ENCODE measurements around the gene JUND.

- TF ChIP-seq, protein P1, sequence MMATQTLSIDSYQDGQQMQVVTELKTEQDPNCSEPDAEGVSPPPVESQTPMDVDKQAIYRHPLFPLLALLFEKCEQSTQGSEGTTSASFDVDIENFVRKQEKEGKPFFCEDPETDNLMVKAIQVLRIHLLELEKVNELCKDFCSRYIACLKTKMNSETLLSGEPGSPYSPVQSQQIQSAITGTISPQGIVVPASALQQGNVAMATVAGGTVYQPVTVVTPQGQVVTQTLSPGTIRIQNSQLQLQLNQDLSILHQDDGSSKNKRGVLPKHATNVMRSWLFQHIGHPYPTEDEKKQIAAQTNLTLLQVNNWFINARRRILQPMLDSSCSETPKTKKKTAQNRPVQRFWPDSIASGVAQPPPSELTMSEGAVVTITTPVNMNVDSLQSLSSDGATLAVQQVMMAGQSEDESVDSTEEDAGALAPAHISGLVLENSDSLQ (IDR thresholded peaks at IDR 0.05), result no peak
- TF ChIP-seq FOXM1 (IDR thresholded peaks at IDR 0.05; ENCODE audit: borderline replicate concordance), result no peak
- no peak for TF ChIP-seq SP1 (IDR thresholded peaks at IDR 0.05)
- no peak for TF ChIP-seq NFRKB (IDR thresholded peaks at IDR 0.05)
- no peak for TF ChIP-seq CTBP1 (IDR thresholded peaks at IDR 0.05; ENCODE audit: borderline replicate concordance)
- no peak for TF ChIP-seq SUZ12 (IDR thresholded peaks at IDR 0.05)
- TF ChIP-seq FOXK2 (IDR thresholded peaks at IDR 0.05), result no peak
- TF ChIP-seq FOXA1 (IDR thresholded peaks at IDR 0.05), result no peak
- TF ChIP-seq TARDBP (IDR thresholded peaks at IDR 0.05), result no peak
- no peak for TF ChIP-seq HDGF (IDR thresholded peaks at IDR 0.05; ENCODE audit: borderline replicate concordance)
- TF ChIP-seq BHLHE40 (IDR thresholded peaks at IDR 0.05; ENCODE audit: borderline replicate concordance), result no peak
- TF ChIP-seq ELF4 (IDR thresholded peaks at IDR 0.05), result no peak
These were observed 47.2 kb downstream of the JUND start for GRCh38 chr19:18234194-18234593.
